EL (cell line): ENCODE data around the gene GNB1L.

Experiments
- DNase-seq: peaks from one replicate; pipeline ENCODE4 v3.0.0-alpha.2; 2016

Gene GNB1L

DNA sequence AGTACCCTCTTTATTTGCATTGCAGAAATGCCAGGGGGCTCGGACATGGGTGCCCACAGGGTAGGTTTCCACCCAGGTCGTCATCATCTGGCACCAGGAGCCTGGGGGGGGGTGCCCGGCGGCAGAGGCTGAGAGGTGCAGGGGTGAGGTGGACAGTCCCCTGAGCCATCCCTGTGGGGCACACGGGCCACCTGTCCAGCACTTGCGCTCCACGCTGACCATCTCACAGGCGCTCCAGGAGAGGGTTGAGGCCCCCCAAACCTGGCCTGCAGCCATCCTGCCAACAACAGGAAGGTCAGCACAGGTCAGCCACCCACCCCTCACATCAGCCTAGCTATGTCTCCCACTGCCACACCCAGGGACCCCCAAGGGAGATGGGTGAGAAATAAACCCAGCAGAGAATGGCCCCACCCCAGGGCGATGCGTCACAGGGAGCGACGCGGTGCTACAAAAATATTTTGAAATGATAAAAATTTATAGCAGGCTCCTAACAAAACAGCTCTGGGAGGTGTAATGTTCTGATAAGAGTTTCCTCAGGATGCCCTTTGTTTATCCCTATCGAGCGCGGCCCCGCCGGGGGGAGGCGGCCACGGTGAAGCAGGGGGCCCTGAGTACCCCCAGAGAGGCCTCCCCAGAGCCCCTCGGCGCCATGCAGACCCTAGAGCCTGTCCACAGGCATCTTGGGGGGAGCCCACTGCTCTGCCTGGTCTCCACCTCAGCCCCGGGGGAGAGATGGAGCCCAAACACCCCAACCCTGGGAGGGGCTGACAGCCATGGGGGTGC is 21.0 kb upstream of the GNB1L start:
- DNase-seq, result no peak

DNA sequence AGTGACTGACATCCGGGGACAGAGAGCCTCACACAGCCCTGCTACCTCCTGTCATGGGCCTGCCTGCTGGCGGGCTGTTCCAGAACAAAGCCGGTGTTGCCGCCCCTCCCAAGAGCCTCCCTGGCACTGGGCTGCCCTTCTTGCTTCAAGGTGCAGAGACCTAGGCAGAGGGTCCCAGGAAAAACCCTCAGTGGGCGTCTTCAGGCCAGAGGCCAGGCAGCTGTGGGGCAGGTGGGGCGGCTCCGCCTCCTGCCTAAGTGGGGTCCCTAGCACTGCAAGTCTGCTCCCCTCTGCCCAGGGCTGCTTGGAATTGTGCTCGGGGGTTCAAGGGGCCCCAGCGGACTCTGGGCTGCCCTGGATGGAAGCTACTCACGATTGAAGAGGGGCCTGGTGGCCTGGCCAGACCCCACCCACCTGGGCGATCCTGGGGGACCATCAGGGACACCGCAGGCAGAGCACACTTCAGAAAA is 20.4 kb upstream of the GNB1L start:
- DNase-seq, result no peak

DNA sequence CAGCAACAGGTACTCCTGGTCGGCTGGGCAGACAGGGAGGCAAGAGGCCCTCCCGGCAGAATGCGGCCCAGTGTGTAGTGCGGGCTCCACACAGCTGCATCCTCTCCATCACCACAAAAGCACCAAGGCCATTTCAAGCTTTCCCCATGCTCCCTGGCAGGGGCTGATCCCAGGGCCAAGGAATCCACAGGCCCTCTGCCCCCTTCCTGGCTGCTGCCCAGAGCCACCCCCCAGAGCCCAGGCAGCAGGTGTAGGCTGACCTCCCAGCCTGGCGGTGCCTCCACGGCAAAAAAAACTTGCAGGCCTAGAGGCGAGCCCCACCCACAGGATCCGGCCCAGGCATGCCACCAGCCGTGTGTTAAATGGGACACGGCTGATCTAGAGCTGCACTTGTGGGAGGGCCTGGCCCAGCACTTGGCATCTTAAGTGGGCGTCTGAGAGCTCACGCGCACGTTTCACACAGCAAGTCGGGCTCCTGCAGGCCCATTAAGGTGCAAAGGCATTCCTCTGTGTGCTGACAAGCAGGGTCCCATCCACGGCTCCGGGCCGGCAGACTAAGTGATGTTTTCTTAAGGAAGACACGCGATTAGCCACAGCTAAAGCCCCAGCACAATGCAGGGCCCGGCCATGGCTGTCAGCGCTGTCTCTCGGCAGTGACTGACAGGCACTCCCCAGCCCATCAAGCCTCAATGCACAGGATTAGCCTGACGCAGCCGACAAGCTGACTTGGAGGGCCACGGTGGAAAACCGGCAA is 19.8 kb upstream of the GNB1L start:
- DNase-seq, result no peak

DNA sequence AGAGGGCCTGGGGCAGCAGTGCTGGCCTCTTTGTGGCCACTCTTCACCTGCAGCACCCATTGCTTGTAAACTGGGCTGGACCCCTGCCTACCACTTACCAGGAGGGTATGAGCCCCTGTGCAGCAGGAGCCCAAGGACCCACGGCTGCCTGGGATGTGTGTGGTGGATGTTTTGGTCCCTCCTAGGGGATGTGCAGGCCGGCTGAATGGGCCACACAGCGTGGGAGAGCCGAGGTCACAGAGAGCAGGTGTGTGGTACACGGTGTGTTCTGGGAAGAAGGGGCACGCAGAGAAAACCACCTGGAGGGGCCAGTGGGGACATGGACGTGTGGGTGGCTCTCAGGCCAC is 19.3 kb upstream of the GNB1L start:
- DNase-seq, result no peak

DNA sequence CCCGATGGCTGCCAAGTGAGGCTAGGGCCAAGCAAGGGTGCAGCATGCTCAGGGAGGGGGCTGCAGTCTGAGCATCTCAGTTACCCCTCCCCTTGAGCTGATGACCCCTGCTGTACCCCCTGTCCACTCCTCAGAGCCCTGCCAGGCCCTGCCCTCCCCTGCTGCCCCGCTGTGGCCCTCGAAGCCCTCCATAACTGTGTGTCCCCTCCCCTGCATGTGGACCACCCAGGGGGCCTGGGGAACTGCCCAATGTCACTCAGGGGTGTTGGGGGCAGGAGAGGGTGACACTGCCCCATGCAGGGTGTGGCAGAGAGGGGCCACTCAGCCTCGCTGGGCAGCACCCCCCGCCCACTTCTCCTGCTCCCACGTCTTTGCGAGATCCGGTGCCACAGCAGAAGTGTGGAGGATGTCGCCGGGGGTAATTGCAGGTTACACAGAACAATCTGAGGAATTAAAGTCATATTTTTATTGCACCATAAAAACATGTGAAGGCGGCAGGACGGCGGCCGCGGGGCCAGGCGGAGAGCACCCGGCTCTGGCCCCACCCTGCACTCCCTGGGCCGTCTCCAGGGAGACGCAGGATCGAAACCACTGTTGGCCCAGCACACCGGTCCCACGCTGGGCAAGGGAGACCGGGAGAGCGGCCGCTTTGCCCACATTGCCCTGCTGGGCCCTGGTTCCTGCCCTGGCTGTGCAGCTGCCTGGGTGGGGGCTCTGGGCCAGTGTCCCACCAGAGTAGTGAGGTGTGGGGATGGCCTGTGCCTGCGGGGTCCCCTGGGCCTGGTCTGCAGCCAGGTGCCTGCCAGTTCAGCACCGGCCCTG is 18.7 kb upstream of the GNB1L start:
- no peak for DNase-seq

GRCh38 chr22:19872779-19873137 is 18.1 kb upstream of the GNB1L start:
- no peak for DNase-seq

GRCh38 chr22:19871845-19872778 is 17.4 kb upstream of the GNB1L start:
- no peak for DNase-seq

DNA sequence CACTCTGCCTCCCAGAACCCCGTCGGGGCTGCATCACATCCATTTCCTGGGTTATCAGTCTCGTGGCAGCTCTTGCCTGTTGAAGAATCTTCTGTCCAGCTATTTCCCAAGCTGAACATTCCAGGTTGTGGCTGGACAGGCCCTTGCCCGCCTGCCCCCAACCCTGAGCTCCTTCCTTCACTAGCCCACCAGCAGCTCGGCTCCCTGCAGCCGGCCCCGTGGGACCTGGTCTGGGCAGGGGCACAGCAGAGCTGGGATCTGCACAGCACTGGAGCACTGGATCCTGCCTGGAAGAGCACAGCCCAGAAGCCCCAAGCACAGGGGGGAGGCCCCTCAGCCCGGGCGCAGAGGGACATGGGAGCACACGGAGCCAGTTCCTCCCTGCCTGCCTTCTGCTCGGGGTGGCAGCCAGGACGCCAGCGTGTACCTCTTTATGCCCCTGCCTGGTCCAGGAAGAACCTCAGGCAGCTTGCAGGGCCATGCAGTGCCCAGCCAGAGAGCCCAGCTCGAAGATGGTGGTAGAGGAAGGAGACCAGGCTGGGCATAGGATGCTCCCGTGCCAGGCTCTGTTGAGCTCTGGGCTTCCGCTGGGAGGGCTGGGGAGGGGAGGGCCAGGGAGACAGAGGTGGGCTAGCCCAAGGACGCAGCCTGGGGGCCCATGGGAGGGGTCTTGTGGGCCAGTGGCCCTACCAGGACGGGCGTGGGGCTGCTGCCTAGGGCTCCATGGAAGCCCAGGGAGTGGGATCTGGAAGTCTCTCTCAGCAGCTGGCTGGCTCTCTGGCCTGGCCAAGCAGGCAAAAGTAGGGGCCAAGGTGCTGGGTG is 16.6 kb upstream of the GNB1L start:
- DNase-seq, result no peak

DNA sequence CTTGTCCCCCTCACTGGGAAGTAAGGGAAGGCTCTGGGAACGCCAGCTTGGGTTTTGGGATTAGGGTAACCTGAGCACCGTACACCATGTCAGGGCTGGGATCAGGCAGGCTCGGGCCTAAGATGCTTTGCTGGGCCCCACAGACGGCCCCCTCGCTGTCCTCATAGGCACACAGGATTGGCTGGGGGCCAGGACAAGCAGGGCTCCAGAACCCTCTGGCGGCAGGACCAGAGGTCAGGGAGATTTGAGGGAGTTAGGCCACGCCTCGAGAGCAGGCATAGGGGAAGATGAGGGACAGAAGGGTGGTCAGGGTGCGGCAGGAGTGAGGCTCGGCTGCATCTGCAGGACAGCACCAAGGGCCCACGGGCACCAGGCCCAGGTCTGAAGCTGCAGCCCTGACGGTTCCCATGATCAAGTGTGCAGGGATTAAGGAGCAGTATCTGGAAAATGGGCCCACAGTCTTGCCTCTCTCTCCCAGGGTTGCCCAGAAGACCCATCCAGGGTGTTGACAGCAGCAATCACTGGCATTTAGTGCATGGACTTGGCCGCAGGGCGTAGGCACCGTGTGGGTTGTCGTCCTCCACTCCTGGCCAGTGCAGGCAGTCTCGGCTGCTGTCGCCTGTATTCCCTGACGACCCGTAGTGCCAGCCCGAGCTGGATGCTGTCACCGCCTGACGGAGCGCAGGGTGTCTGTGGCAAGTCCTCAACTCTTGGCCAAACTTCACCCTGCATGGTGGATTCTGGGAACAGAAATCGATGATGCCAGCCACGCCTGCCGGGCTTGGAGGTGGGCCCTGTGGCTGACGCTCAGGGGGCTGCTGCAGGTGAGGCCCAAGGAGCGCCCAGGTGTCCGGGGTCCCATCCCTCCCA is 15.7 kb upstream of the GNB1L start:
- DNase-seq, result no peak

DNA sequence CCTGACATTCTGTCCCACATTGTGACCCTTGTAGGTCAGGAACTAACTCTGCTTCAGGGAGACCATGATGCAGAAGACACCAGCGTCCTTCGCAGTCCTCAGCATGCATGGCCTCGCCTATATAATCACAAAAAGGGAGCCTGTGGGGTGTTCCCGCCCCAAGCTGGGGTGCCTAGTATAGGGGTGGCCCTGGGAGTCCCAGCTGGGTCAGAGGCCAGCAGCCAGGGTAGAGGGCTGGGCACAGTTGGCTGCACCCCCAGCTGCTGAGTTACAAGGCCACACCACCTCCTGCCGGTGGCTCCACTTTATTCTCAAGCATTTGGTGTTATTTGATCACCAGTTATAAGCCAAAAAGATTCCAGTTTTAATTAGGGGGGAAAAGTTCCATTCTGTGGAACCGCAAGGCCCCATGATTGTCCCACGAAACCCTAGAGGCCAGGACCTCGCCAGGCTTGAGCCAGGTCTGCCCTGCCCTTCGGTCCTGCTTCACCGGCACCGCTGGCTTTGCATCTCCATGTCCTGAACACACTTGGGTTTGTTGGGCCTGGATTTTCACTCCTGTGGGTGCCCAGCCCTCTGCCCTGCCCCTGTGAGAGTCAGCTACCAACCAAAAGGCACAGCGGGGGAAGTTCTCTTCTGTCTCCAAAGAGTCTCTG is 15.0 kb upstream of the GNB1L start:
- DNase-seq, result no peak

DNA sequence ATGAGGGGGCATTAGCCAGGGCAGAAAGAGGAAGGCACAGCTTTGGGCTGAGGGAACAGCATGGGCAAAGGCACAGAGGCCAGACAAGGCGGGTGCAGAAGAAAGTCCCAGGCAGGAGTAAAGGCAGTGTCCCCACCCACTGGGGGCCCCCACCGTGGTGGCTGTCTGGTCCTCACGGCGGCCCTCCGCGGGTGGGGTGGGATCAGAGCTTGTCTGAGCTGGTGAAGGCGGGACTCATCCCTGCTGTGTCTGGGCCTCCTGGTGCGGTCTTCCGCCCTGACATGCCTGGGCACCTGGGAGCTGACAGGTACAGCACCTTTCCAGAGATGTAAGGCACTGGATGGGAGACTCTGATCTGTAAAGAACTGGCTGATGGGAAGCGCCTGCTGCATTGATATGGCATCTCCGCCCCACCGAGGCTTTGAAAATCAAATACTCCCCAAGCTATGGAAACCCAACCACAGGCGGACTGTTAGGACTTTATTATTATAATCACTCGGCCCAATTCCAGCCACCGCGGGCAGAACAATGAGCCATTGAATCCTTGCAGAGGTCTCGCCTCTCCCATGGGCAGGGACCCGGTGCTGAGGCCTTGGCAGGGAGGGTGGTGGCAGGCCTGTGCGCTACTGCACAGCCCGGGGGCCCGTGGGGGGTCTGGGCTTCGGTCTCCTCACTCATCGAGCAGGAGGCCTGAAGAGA is 14.2 kb upstream of the GNB1L start:
- no peak for DNase-seq

- no peak for DNase-seq
These were observed 13.7 kb upstream of the GNB1L start for GRCh38 chr22:19868333-19868732.

DNA sequence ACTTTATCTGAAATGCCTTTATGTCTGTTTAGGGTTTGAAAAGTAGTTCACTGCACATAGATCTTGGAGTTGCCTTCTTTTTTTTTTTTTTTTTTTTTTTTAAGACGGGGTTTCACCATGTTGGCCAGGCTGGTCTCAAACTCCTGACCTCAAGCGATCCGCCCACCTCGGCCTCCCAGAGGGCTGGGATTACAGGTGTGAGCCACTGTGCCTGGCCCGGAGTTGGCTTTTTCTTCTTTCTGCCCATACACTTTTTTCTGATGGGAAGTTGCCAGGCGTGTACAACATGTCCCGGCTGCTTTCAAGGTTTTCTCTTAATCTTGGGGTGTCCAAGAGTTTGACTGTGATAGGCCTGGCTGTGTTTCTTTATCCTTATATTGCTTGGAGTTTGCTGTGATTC is 12.9 kb upstream of the GNB1L start:
- no peak for DNase-seq

DNA sequence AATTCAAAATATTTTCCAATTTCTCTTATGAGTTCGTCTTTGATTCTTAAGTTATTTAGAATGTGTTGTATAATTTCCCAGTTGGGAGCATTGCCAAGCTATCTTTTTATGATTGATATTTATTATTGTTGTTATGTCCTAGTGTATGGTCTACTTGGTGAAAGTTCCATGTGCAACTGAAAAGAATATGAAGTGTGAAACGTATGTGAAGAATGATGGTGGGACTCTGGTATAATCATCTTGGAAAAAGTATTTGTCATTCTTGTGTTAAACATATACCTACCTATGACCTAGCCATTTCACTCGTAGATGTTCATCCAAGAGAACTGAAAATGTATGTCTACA is 12.0 kb upstream of the GNB1L start:
- DNase-seq, result no peak

GRCh38 chr22:19865141-19865829 is 10.6 kb upstream of the GNB1L start:
- DNase-seq, result no peak

DNA sequence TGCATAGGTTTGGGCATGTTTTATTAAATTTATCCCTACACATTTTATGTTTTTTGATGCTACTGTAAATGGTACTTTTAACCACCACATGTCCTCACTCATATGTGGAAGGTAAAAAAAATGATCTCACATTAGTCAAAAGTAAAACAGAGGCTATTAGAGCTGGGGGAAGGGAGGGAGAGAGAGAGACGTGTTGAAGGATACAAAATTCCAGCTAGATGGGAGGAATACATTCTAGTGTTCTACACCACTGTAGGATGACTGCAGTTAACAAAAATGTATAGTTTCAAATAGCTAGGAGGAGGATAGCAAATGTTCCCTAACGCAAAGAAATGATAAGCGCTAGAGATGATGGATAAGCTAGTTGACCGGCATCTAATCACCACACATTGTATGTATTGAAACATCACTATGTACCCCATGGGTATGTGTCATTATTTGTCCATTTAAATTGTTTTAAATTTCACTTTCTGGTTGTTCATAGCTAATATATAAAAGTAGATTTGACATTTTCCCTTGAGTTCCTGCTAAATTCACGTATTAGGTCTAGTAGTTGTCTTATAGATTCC is 9.9 kb upstream of the GNB1L start:
- DNase-seq, result no peak

GRCh38 chr22:19863571-19863970 is 8.9 kb upstream of the GNB1L start:
- no peak for DNase-seq

DNA sequence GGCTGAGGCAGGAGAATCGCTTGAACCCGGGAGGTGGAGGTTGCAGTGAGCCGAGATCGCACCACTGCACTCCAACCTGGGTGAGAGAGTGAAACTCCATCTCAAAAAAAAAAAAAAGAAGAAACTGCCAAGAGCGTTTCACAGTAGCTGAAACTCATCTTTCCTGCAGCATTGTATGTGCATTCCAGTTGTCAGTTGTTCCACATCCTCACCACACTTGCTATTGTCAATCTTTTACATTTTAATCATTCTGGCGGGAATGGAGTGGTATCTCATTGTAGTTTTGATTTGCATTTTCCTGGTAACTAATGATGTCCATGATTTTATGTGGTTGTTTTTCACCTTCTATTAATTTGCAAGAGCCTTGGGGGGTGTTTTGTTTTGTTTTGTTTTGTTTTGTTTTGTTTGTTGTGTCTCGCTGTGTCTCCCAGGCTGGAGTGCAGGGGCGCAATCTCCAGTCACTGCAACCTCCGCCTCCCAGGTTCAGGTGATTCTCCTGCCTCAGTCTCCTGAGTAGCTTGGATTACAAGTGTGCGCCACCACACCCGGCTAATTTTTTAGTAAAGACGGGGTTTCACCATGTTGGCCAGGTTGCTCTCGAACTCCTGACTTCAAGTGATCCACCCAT is 8.1 kb upstream of the GNB1L start:
- DNase-seq, result no peak
